ENCODE results near the gene XXYLT1. TPM values are rescaled to one million over a fixed set of nuclear protein-coding genes. Genes with fewer than 3 reads are reported as not detected.

XXYLT1 gene
- total RNA-seq, 1 experiment from 2014 or later, result 25.5 TPM

DNA sequence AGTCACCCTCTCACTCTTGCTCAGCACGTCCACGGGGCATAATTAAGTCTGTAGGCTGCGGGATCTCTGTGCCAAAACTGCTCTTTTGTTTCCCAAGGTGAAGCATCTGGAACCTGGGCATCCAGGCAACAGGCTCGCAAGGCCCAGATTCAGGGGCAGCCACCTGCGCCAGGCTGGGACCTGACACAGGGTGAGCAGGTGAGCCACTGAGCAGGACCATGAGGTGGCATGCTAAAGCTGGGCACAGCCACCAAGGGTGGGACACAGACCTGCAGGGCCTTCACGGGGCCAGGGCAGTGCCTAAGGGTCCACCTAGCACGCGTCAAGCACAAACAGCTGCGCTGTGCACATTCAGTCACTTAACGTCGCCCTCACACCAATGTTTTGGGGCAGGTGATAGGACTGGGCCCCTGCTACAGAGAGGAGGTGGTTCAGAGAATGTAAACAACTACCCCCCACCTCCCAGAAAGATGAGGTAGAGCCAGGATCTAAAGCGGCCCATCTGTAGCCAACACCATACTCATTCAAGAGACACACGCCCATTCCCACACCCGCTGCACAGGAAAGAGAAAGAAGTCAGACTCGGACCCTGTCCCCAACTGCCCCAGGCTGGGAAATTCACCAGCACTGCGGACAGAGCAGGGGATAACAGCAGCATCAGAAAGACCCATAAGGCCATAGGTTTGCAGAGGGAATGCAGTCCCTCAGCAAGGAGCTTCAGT is 16.3 kb downstream of the XXYLT1 start:
- no peak overlapping the region for H2AFZ ChIP-seq (ENCODE audit: low read length)
- no peaks in the 10 kb centered on the region for H3K9me2 ChIP-seq (replicated peaks; ENCODE audit: low read length)
- H3K36me3 ChIP-seq (ENCODE audit: low read depth, low read length), result no peaks in the 10 kb centered on the region
- no peak overlapping the region for H3K4me2 ChIP-seq (ENCODE audit: low read length)
- POLR2A ChIA-PET (ENCODE audit: unreplicated experiment), result no interaction called here
- intact Hi-C loops (cut with micrococcal nuclease), result loop anchor here (5.0 to 10.0 kb wide), 2 partner anchors 100 to 147 kb away; no protein-coding TSS in a partner anchor
- no peak for DNase-seq
- no peak overlapping the region for H3K4me3 ChIP-seq (ENCODE audit: low read length)
- no peak for ATAC-seq
- H3K27me3 ChIP-seq (ENCODE audit: low read length), result no peaks in the 10 kb centered on the region
- CTCF ChIA-PET, result interaction anchor here (1.1 kb wide), 1 partner anchor 572 kb away, joined by 3 read pairs; no protein-coding TSS in a partner anchor
- H3K4me1 ChIP-seq (ENCODE audit: insufficient read depth, low read length), result peaks cover 9% of the 10 kb centered on the region
- H3K79me2 ChIP-seq (ENCODE audit: low read length), result peaks cover 59% of the 10 kb centered on the region
- BruUV-seq (replicated peaks), result no TSS peak
- H3K9ac ChIP-seq (ENCODE audit: low read length), result no peak overlapping the region
- H3F3A ChIP-seq (ENCODE audit: low read length, unreplicated experiment), result no peaks in the 10 kb centered on the region
- no peaks in the 10 kb centered on the region for H3K9me3 ChIP-seq (ENCODE audit: low read length)
- H3K27ac ChIP-seq (ENCODE audit: low read length), result no peak overlapping the region
- no peaks in the 10 kb centered on the region for H4K20me1 ChIP-seq (ENCODE audit: low read length)
- no peak for TF ChIP-seq EZH2 (IDR thresholded peaks at IDR 0.05; ENCODE audit: low read length, unreplicated experiment)
- TF ChIP-seq, protein P1, sequence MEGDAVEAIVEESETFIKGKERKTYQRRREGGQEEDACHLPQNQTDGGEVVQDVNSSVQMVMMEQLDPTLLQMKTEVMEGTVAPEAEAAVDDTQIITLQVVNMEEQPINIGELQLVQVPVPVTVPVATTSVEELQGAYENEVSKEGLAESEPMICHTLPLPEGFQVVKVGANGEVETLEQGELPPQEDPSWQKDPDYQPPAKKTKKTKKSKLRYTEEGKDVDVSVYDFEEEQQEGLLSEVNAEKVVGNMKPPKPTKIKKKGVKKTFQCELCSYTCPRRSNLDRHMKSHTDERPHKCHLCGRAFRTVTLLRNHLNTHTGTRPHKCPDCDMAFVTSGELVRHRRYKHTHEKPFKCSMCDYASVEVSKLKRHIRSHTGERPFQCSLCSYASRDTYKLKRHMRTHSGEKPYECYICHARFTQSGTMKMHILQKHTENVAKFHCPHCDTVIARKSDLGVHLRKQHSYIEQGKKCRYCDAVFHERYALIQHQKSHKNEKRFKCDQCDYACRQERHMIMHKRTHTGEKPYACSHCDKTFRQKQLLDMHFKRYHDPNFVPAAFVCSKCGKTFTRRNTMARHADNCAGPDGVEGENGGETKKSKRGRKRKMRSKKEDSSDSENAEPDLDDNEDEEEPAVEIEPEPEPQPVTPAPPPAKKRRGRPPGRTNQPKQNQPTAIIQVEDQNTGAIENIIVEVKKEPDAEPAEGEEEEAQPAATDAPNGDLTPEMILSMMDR (conservative IDR thresholded peaks at IDR 0.05; ENCODE audit: low read depth, low read length), result no peak
- no peak for TF ChIP-seq EZH2phosphoT487 (IDR thresholded peaks at IDR 0.05; ENCODE audit: borderline replicate concordance, low read length)

DNA sequence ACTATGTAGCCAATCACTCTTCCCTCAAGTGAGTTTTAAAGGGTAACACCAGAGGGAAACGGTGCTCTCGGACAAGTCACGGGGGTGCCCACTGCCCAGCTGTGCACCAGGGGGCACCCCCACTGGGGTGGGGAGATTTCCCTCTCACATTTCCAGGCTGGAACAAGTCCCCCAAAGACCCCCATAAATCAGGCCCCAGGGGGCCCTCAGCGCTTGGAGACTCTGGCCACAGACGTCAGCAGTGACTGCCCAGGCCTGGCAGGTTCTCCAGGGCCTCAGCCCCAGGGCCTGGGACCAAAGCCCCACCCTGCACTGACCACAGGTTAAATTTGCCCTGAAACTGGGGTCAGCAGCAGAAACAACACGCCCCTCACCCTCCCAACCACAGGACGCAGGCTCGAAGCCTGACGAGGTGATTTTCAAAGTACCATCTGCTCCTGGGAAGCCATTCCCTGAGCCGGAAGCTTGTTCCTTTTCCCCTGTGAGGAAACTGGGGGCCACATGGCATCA is 17.0 kb downstream of the XXYLT1 start:
- peaks cover 3% of the 10 kb centered on the region for H3K4me1 ChIP-seq (ENCODE audit: insufficient read depth, low read length)
- no peak overlapping the region for H2AFZ ChIP-seq (ENCODE audit: low read length)
- no peaks in the 10 kb centered on the region for H3K36me3 ChIP-seq (ENCODE audit: low read depth, low read length)
- no peaks in the 10 kb centered on the region for H3K9me2 ChIP-seq (replicated peaks; ENCODE audit: low read length)
- peaks cover 53% of the 10 kb centered on the region for H3K79me2 ChIP-seq (ENCODE audit: low read length)
- DNase-seq, result no peak
- ChIA-PET POLR2A (ENCODE audit: unreplicated experiment) (no interaction called here), CTCF (interaction anchor here (0.6 kb wide), 1 partner anchor 98 kb away, joined by 5 read pairs; no protein-coding TSS in a partner anchor)
- no peak overlapping the region for H3K4me2 ChIP-seq (ENCODE audit: low read length)
- no peaks in the 10 kb centered on the region for H3K27me3 ChIP-seq (ENCODE audit: low read length)
- no peaks in the 10 kb centered on the region for H3F3A ChIP-seq (ENCODE audit: low read length, unreplicated experiment)
- BruUV-seq (replicated peaks), result no TSS peak
- ATAC-seq, result no peak
- H3K4me3 ChIP-seq (ENCODE audit: low read length), result no peak overlapping the region
- H4K20me1 ChIP-seq (ENCODE audit: low read length), result no peaks in the 10 kb centered on the region
- intact Hi-C loops (cut with micrococcal nuclease), result loop anchor here (10.0 kb wide), 1 partner anchor 99 kb away; no protein-coding TSS in a partner anchor
- H3K27ac ChIP-seq (ENCODE audit: low read length), result no peak overlapping the region
- TF ChIP-seq, protein P1 (conservative IDR thresholded peaks at IDR 0.05; ENCODE audit: low read depth, low read length), result no peak
- no peak for TF ChIP-seq EZH2phosphoT487 (IDR thresholded peaks at IDR 0.05; ENCODE audit: borderline replicate concordance, low read length)
- TF ChIP-seq EZH2 (IDR thresholded peaks at IDR 0.05; ENCODE audit: low read length, unreplicated experiment), result no peak
- H3K9me3 ChIP-seq (ENCODE audit: low read length), result no peaks in the 10 kb centered on the region
- no peak overlapping the region for H3K9ac ChIP-seq (ENCODE audit: low read length)
